Colon (tissue), 2 donors: ENCODE results near the gene USP35.
"Not testable (repeated sequence)": the region's sequence is repeated elsewhere in the genome, so short reads cannot be mapped to it uniquely, and the experiment has no call there.

Experiments used
- FAIRE-seq: peaks from 2 replicates; lab custom pipeline; 2012; peaks lifted over from hg19 to GRCh38; lab: Jason Lieb, UNC
- donor health status: control.
- donor health status: control.

Gene USP35

DNA sequence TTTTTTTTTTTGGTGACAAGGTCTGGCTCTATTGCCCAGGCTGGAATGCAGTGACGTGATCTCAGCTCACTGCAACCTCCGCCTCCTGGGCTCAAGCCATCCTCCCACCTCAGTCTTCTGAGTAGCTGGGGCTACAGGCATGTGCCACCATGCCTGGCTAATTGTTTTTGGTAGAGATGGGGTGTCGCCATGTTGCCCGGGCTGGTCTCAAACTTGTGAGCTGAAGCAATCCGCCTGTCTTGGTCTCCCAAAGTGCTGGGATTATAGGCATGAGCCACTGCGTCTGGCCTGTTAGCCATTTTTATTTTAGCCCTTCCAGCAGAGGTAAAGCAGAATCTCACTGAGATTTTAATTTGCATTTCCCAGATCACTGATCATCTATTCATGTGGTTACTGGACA, 44.3 kb downstream of the USP35 start:
- FAIRE-seq: not testable (repeated sequence)

DNA sequence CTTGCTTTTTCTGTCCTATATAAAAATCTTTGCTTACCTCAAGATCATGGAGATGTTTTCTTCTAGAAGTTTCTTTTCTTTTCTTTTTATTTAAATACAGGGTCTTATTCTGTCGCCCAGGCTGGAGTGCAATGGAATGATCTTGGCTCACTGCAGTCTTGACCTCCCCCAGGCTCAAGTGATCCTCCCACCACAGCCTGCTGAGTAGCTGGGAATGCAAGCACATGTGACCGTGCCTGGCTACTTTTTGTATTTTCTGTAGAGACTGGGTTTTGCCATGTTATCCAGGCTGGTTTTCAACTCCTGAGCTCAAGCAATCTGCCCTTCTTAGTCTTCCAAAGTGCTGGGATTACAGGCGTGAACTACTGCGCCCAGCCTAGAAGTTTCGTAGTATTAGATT, 45.3 kb downstream of the USP35 start:
- FAIRE-seq: no peak

DNA sequence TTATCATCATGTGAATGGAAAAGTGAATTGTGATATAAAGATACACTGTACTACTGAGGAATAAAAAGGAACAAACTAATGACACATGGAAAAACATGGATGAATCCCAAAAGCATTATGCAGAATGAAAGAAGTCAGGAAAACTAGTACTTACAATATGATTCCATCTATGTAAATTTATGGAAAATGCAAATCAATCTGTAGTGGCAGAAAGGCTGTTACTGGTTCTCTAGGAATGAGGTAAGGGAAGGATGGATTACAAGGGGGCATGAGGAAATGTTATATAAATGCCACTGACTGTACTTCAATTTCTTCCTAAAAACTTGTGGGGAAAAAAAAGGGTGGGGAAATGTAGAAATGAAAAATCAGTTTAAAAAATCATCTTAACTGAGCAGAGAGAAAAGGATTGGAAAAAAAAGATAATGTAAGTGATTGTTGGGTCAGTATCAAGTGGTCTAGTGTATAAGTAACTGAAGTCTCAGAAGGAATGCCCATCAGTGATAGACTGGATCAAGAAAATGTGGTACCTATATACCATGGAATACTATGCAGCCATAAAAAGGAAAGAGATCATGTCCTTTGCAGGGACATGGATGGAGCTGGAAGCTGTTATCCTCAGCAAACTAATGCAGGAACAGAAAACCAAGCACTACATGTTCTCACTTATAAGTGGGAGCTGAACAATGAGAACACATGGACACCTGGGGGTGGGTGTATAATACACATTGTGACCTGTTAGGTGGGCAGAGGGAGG, 48.8 kb downstream of the USP35 start:
- FAIRE-seq: no peak

DNA sequence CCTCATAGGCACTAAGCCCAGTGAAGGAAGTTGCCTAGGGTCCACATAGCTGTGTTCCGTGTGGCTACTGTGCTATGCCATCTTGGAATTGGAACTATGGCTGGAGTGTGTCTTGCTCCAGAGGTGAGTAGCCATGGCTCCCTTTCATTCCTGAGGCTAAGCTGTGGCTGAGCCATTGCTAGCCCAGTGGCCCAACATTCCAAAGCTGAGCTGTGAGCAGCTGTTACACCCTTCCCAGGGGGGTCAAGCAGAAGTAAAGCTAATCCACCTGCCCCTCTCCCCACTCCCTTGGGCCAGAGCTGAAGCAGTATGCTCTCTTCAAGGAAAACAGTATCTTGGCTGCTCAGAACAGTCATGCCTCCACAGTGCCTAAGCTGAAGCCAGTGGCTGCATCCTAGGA, 51.1 kb downstream of the USP35 start:
- no peak for FAIRE-seq

DNA sequence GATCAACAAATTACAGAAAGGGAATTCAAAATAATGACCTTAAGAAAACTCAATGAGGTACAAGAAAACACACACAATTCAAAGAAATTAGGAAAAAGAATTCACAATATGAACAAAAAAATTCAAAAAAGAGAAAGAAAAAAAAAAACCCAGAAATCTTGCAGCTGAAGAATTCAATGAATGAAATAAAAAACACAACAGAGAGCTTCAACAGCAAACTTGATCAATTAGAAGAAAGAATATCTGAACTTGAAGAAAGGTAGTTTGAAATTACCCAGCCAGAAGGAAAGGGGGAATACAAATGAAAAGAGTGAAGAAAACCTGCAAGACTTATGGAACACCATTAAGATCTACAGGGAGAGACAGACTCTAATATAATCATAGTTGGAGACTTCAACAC, 52.8 kb downstream of the USP35 start:
- FAIRE-seq: no peak

DNA sequence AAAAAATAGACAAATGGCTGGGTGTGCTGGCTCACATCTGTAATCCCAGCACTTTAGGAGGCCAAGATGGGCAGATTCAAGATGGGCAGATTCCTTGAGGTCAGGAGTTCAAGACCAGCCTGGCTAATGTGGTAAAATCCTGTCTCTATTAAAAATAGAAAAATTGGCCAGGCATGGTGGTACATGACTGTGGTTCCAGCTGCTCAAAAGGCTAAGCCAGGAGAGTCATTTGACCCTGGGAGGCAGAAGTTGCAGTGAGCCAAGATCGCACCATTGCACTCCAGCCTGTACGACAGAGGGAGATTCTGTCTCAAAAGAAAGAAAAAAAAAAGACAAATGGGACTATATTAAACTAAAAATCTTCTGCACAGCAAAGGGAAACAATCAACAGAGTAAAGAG, 55.4 kb downstream of the USP35 start:
- no peak for FAIRE-seq

DNA sequence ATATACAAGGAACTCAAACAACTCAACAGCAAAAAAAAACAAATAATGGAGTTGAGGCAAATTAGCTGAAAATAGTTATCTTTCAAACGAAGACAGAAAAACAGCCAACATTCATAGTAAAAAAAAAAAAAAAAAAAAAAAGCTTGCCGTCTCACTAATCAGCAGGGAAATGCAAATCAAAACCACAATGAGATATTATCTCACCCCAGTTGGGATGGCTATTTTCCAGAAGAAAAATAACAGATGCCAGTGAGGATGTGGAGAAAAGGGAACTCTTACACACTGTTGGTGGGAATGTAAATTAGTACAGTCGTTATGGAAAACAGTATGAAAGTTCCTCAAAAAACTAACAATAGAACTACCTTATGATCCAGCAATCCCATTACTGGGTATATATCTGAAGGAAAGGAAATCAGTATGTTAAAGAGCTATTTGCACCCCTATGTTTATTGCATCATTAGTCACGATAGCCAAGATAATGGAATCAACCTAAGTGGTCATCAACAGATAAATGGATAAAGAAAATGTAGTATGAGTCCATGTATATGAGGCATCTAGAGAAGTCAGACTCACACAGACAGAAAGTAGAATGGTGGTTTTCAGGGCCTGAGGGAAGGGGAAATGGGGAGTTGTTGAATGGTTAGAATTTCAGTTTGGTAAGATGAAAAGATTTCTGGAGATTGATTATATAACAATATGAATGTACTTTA, 56.0 kb downstream of the USP35 start:
- FAIRE-seq: no peak

DNA sequence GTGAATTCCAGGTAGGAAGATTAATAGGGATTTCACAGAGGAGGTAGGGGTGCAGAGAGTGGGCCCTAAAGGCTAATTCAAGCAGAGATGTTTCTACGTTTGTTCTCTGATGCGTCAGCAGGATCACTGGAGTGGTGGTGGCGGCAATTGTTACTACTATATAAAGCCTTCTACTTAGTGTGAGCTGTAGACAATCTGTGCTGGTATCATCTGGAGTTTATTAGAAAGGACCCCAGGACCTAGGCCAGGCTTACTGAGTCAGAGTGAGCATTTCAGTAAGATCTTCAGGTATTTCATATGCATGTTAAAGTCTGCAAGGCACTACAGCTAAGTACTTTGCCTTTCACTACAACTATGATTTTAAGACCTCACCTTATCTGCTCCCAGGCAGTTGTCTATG, 59.5 kb downstream of the USP35 start:
- FAIRE-seq: no peak

DNA sequence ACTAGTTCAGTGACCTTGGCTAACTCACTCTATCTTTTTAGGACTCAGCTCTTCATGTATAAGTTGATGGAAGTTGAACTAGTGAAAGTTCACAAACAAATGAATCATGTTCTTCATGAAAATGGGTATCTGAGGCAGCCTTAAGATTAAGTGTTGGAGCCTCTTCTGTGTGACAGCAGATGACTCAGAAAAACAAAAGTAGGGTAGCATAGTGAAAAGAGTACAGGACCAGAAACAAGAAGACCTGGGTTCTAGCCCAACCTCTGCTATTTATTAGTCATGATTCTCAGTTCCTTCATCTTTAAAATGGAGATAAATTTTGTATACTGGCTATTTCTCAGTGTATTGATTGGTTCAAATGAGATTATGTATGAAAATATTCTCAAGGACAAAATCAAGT, 60.2 kb downstream of the USP35 start:
- FAIRE-seq: no peak

DNA sequence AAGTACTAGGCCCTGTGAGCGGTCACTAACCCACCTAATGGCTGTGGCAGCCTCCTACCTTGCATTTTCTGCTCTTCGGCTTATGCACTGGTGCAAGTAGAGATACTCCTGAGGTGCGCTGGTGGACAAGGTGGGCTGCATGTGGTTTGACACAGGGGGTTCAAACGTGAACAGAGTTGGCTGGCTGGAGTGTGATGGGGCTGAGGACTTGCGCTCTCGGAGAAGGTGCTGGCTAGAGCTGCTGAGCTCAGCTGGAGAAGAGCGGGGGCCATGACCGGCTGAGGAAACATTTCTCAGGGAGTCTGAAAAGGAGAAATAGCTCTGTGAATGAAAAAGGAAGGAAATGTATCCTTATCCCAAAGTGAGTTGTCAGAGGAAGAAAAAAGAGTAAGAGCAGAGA, 61.4 kb downstream of the USP35 start:
- no peak for FAIRE-seq

DNA sequence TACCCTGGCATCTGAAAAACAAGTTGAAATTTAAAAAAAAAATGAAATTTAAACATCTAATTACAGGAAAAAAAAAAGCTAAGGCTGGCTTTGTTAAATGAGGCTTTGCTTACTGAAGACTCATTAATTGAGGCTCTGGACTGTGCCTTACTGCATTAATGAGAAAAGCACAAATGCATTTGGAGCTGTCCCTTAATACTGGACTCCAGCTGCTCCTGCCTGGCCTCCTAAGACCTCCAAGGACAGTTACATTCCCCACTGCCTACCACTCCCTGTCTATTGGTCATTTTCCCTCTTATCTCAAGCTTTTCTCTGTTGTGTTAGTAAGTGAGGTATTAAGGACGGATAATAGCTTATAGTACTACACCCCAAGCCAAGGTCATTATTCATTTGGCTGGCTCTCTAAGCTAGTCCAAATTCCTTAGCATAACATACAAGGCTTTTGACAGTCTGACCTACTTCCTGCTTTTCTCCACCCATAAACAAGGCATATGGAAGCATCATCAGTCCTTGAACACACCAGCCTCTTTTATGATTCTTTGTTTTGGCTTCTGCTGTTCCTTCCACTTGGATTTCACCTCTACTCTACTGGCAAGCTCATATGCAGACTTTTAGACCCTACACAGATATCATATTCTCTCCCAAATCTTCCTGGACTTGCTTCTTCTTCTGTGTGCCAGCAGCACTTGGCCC, 62.5 kb downstream of the USP35 start:
- FAIRE-seq: no peak

DNA sequence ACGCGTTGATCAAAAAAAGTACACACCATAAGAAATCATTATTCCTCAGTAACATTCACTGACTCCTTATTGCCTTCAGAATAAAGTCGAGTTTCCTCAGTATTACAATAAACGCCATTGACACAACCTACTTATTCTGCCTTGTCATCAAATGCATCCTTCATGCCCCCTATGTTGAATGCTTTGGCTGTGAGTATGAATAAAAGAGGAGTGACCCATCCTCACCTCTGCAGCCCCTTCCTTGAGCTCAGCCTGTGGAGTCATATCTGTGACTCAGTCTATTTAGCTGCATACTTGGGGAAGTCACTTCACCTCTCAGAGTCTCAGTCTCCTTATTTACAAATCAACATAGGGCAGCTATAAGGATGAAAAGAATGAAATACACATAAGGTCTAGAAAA, 65.1 kb downstream of the USP35 start:
- FAIRE-seq: no peak

DNA sequence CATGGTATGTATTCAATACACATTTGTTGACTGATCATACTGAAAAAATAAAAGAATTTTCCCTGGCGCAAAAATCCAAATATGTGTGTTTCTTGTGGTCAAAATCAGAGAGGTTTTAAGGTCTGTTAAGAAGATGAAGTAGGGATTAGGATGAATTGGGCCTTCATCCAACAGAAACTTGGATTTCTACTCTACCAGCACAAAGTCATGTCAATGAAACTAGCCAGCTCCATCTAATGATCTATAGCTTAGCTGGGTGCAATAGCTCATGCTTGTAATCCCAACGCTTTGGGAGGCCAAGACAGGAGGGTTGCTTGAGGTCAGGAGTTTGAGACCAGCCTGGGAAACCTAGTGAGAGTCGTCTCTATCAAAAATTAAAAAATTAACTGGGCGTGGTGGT, 65.5 kb downstream of the USP35 start:
- no peak for FAIRE-seq

DNA sequence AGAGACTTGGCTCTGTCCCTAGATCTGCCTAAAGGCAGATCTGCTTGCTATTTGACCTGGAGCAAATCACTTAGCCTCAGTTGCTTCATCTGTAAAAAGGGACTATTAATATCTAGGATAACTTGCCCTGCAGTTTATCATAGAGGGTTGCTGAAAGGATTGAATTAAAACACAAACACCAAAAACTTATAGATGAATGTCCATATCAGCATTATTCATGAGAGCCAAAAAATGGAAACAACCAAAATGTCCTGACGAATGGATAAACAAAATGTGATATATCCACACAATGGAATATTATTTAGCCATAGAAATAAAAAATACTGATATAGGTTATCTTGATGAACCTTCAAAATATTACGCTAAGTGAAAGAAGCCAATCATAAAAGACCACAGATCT, 67.2 kb downstream of the USP35 start:
- no peak for FAIRE-seq

DNA sequence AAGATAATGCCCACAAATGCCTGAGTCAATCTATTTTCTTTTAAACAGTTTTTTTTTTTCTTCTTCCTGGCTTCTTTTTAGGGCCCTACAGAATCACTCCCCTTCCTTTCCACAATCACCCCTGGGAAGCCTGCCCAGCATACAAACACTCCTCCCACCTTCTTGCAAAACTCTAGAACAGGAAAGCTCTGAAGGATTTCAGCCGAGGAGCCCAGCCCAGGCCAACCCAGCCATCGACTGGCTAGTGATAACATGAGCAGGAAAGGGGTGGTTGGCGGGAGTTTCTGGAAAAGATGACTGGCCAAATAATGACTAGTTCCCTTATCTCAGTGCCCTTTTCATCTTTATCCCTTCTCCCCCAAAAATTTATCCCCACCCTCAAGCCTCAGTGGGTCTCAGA, 68.2 kb downstream of the USP35 start:
- FAIRE-seq: no peak

DNA sequence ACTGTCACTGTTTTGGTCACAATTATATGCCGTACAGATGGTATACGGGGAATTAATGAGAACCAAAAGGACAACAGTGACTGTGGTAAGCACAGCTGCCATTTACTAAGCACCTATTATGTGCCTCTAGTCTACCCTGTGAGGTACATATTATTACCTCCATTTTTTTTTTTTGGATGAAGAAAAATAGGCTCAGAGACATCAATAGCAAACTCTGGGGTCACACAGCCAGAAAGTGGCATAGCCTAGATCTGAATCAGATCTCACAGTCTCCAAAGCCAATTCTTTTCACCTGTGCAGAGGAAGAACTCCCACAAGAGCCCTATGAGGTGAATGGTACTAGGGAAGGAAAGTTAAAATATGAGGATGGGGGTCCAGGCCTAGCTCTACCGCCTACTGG, 68.9 kb downstream of the USP35 start:
- FAIRE-seq: no peak

DNA sequence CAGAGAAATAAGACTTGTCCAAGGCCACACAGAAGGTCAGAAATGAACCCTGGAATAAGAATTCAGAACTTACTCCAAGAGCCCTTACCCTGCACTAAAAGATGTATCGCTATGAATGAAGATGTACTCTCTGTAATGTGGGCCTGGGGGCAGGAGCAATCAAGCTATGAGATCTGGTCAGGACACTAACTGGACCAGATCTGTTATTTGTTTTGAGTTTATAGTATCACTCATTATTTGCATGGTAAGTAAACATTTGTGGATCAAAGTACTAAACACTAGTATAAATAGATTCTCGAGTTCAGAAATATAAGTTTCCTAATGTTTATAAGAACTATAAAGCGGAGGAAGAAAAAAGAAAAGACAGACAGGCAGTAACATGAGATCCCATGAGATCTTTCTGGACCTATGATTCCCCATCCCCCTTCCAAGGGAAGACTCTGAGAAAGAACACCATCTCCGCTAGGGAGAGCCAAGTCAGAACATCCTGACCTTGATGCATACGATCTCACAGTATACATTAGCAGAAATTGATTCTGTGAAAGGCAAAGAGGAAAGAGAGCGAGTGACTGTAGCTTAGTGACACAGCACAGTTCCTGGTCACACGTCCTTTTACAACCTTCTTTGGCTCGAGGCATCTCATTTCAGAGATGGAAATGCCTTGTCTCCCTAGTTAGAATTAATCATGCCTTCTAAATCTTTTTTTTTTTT, 71.2 kb downstream of the USP35 start:
- no peak for FAIRE-seq

DNA sequence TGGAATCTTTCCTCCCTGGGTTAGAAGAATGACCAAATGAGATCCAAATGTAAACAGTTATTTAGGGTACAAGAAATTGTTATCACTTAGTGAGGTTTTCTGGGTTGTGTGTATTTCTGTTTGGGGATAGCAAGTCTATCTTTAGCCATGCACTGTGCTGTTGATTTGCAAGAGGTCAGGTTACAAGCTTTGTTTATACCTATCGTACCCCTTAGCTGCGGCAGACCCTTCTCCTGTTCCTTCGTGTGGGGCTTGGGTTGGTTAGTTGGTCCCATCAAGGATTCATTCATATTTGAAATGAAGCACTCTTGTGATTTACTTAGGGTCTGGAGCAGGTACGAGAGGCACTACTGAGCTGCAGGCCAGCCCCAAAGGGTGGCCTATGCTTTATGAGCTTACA, 72.6 kb downstream of the USP35 start:
- no peak for FAIRE-seq

DNA sequence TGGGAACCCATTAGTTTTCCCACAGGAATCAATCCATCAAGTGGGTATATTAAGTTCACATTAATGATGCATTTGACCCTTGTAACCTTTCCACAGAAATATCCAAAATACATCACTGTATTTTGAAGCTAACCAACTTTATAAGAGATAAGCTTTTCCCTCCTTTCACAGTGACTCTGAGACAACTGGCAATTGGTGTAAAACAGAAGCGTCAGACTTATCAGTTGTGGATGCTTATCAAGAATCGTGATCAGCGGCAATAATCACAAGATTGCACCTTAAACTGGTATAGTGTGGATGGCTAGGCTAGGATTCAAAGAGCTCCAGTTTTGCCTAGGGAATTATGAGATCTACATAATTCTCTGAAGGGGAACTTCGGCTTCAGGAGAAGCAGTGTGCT, 73.1 kb downstream of the USP35 start:
- no peak for FAIRE-seq

DNA sequence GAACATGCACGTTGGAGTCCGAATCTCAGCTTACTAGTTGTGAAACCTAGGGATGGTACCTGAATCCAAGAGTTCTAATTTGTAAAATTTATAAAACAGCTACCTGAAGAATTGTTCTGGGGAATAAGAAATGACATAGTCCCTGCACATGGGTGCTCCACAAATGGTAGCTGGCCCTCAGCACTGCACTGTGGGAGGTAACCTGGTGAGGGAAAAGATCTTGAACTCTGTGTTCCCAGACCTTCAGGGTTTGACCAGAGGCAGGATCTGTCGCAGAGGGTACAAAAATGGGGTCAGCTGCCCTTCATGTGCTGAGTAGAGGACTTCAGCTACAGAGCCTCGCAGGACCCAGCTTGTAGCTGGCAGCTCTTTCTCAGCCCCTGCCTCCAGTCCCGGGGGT, 73.5 kb downstream of the USP35 start:
- FAIRE-seq: no peak

DNA sequence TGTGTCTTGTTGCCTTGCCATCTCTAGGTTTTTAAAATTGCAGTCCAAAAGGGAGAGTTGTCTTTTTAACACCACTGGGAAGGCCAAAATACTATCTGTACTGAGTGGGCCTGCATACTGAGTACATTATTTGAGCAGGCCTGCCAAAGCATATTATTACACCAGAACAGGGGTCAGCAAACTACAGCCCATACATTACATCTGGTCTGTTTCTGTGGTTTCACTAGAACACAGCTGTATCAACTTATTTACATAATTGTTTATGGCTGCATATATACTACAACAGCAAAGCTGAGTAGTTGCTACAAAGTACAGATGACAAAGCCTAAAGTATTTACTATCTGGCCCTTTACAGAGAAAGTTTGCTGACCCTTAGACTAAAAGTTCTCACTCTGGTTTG, 74.0 kb downstream of the USP35 start:
- FAIRE-seq: no peak
